ENCODE results near the gene FHAD1. TPM values are rescaled to one million over a fixed set of nuclear protein-coding genes. Genes with fewer than 3 reads are reported as not detected.

The FHAD1 gene
- total and polyA plus RNA-seq, 4 donors, result under 0.01 to 0.13 (median 0.05) TPM; not detected in 1

DNA sequence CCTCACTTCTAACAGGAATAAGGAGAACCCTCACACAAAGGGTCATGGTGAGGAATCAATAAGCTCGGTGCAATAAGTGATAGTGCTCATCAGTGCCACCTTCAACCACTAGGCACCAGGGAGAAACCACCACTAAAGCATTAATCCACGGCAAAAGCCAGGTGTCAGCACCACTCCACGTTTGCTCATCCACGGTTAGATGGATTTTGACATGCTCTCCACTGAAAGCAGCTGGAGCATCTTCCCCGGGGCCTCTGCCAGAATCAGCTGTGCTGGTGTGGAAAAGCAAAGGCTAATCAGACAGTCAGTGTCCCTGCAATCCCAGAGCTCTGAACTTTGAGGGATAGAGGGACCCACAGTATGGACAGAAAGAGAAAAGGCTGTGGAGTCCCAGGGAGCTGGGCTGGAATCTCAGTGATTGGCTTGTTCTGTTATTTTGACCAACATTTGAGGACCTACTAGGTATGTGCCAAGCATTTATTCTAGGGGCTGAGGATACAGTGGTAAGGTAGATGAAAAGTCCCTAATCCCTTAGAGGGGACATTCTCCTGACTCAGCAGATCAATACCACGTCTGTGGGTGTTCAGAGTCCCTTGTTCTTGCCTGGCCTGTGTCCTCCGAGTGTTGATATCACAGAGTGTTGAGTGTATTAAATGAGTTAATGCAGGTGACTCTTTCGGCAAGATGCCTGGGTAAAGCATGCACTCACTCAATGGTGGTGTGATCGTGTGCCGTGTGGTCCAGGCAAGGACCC, 41.3 kb downstream of the FHAD1 start:
- WGBS, result 67% methylated on average over 10 of the region's 10 CpGs
- TF ChIP-seq, protein P1, sequence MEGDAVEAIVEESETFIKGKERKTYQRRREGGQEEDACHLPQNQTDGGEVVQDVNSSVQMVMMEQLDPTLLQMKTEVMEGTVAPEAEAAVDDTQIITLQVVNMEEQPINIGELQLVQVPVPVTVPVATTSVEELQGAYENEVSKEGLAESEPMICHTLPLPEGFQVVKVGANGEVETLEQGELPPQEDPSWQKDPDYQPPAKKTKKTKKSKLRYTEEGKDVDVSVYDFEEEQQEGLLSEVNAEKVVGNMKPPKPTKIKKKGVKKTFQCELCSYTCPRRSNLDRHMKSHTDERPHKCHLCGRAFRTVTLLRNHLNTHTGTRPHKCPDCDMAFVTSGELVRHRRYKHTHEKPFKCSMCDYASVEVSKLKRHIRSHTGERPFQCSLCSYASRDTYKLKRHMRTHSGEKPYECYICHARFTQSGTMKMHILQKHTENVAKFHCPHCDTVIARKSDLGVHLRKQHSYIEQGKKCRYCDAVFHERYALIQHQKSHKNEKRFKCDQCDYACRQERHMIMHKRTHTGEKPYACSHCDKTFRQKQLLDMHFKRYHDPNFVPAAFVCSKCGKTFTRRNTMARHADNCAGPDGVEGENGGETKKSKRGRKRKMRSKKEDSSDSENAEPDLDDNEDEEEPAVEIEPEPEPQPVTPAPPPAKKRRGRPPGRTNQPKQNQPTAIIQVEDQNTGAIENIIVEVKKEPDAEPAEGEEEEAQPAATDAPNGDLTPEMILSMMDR (IDR thresholded peaks at IDR 0.05; ENCODE audit: low read depth, low read length, missing input control), result no peak
- TF ChIP-seq FOXA1 (IDR thresholded peaks at IDR 0.05) (no peak), NR2F2 (IDR thresholded peaks at IDR 0.05) (no peak), FOXA2 (IDR thresholded peaks at IDR 0.05) (no peak), HNF4A (conservative IDR thresholded peaks at IDR 0.05) (no peak)
- TF ChIP-seq, protein P2, sequence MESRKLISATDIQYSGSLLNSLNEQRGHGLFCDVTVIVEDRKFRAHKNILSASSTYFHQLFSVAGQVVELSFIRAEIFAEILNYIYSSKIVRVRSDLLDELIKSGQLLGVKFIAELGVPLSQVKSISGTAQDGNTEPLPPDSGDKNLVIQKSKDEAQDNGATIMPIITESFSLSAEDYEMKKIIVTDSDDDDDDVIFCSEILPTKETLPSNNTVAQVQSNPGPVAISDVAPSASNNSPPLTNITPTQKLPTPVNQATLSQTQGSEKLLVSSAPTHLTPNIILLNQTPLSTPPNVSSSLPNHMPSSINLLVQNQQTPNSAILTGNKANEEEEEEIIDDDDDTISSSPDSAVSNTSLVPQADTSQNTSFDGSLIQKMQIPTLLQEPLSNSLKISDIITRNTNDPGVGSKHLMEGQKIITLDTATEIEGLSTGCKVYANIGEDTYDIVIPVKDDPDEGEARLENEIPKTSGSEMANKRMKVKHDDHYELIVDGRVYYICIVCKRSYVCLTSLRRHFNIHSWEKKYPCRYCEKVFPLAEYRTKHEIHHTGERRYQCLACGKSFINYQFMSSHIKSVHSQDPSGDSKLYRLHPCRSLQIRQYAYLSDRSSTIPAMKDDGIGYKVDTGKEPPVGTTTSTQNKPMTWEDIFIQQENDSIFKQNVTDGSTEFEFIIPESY (IDR thresholded peaks at IDR 0.05), result no peak
- no peak for DNase-seq (ENCODE audit: low spot score)
- Histone ChIP-seq H3K4me3 (ENCODE audit: low read depth in 1 of 3, low read length in 3 of 3) (no peak overlapping the region), H3K4me1 (ENCODE audit: control insufficient read depth in 4 of 4, insufficient read depth in 4 of 4, low read length in 3 of 4) (no peaks in the 10 kb centered on the region), H3K27me3 (ENCODE audit: control insufficient read depth in 4 of 4, insufficient read depth in 4 of 4, low read length in 3 of 4) (no peaks in the 10 kb centered on the region), H3K27ac (ENCODE audit: low read depth in 1 of 2, low read length in 2 of 2) (no peak overlapping the region), H3K9me3 (ENCODE audit: control insufficient read depth in 4 of 4, low read length in 3 of 4) (peaks cover 0 to 3% (median 0%) of the 10 kb centered on the region in 4 donors), H3K36me3 (ENCODE audit: control insufficient read depth in 4 of 4, insufficient read depth in 3 of 4, low read depth in 1 of 4, low read length in 3 of 4) (no peaks in the 10 kb centered on the region), H3K9ac (ENCODE audit: low read depth in 1 of 2, low read length in 2 of 2) (no peak overlapping the region)

DNA sequence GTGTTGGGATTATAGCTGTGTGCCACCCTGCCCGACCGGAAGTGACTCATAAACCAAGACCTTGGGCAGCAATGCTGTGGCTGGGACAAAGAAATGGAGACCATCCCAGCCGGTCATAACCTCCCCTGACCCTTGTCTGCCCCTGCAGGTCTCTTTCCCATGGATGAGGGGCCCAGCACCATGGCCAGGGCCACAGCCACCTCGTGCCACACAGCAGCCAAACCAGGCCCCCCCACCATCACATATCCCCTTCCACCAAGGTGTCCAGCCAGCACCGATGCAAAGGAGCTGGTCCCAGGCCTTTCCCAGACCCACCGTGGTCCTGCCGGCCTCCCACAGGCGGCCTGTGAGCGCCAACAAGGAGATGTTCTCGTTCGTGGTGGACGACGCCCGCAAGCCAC, 42.2 kb downstream of the FHAD1 start:
- DNase-seq (ENCODE audit: low spot score), result no peak
- TF ChIP-seq JUND (IDR thresholded peaks at IDR 0.05), result no peak
- no peak for TF ChIP-seq GABPA (IDR thresholded peaks at IDR 0.05 in 1 of 2, conservative IDR thresholded peaks at IDR 0.05 in 1 of 2)
- TF ChIP-seq, protein P1 (IDR thresholded peaks at IDR 0.05; ENCODE audit: low read depth, low read length, missing input control), result no peak
- TF ChIP-seq EGR1 (IDR thresholded peaks at IDR 0.05; ENCODE audit: low read depth in 2 of 2), result no peak
- TF ChIP-seq, protein P3, sequence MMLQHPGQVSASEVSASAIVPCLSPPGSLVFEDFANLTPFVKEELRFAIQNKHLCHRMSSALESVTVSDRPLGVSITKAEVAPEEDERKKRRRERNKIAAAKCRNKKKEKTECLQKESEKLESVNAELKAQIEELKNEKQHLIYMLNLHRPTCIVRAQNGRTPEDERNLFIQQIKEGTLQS (IDR thresholded peaks at IDR 0.05), result no peak
- TF ChIP-seq FOXA1 (IDR thresholded peaks at IDR 0.05), result no peak
- TF ChIP-seq, protein P2 (IDR thresholded peaks at IDR 0.05), result no peak
- TF ChIP-seq YY1 (IDR thresholded peaks at IDR 0.05), result no peak
- TF ChIP-seq SP1 (IDR thresholded peaks at IDR 0.05), result no peak
- no peak for TF ChIP-seq NR2F2 (IDR thresholded peaks at IDR 0.05)
- TF ChIP-seq, protein P4, sequence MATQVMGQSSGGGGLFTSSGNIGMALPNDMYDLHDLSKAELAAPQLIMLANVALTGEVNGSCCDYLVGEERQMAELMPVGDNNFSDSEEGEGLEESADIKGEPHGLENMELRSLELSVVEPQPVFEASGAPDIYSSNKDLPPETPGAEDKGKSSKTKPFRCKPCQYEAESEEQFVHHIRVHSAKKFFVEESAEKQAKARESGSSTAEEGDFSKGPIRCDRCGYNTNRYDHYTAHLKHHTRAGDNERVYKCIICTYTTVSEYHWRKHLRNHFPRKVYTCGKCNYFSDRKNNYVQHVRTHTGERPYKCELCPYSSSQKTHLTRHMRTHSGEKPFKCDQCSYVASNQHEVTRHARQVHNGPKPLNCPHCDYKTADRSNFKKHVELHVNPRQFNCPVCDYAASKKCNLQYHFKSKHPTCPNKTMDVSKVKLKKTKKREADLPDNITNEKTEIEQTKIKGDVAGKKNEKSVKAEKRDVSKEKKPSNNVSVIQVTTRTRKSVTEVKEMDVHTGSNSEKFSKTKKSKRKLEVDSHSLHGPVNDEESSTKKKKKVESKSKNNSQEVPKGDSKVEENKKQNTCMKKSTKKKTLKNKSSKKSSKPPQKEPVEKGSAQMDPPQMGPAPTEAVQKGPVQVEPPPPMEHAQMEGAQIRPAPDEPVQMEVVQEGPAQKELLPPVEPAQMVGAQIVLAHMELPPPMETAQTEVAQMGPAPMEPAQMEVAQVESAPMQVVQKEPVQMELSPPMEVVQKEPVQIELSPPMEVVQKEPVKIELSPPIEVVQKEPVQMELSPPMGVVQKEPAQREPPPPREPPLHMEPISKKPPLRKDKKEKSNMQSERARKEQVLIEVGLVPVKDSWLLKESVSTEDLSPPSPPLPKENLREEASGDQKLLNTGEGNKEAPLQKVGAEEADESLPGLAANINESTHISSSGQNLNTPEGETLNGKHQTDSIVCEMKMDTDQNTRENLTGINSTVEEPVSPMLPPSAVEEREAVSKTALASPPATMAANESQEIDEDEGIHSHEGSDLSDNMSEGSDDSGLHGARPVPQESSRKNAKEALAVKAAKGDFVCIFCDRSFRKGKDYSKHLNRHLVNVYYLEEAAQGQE (IDR thresholded peaks at IDR 0.05), result no peak
- TF ChIP-seq RAD21 (IDR thresholded peaks at IDR 0.05), result no peak
- H3K9ac ChIP-seq (ENCODE audit: low read depth in 1 of 2, low read length in 2 of 2), result no peak overlapping the region
- no peaks in the 10 kb centered on the region for H3K27me3 ChIP-seq (ENCODE audit: control insufficient read depth in 4 of 4, insufficient read depth in 4 of 4, low read length in 3 of 4)
- H3K27ac ChIP-seq (ENCODE audit: low read depth in 1 of 2, low read length in 2 of 2), result no peak overlapping the region
- no peaks in the 10 kb centered on the region for H3K4me1 ChIP-seq (ENCODE audit: control insufficient read depth in 4 of 4, insufficient read depth in 4 of 4, low read length in 3 of 4)
- H3K9me3 ChIP-seq (ENCODE audit: control insufficient read depth in 4 of 4, low read length in 3 of 4), result peaks cover 0 to 3% (median 0%) of the 10 kb centered on the region in 4 donors
- H3K36me3 ChIP-seq (ENCODE audit: control insufficient read depth in 4 of 4, insufficient read depth in 3 of 4, low read depth in 1 of 4, low read length in 3 of 4), result no peaks in the 10 kb centered on the region
- no peak overlapping the region for H3K4me3 ChIP-seq (ENCODE audit: low read depth in 1 of 3, low read length in 3 of 3)
- WGBS, result 89% methylated on average over 14 of the region's 14 CpGs

All from liver (tissue), 9 donors.